GM18502 (cell line): ENCODE data around the gene HMCN2.

Experiments
- ATAC-seq: cut with Tn5 transposase; IDR thresholded peaks from one replicate; pipeline ENCODE4 v1.9.1; 2021; ENCODE audit warnings: mild to moderate bottlenecking; ENCODE audit not compliant: unreplicated experiment, poor library complexity

Gene HMCN2

GRCh38 chr9:130402645-130403440, 137.3 kb downstream of the HMCN2 start:
- ATAC-seq, result no peak

- no peak for ATAC-seq
Observed at GRCh38 chr9:130405657-130406257, 140.2 kb downstream of the HMCN2 start.

- no peak for ATAC-seq
Observed at GRCh38 chr9:130406278-130406895, 140.8 kb downstream of the HMCN2 start.

- ATAC-seq, result no peak
Observed at GRCh38 chr9:130407916-130408663, 142.5 kb downstream of the HMCN2 start.

- ATAC-seq, result no peak
Observed at GRCh38 chr9:130408669-130409068, 143.1 kb downstream of the HMCN2 start.

GRCh38 chr9:130409246-130409645, 143.7 kb downstream of the HMCN2 start:
- ATAC-seq, result no peak

GRCh38 chr9:130410443-130410842, 144.9 kb downstream of the HMCN2 start:
- ATAC-seq, result no peak

GRCh38 chr9:130411566-130411915, 146.0 kb downstream of the HMCN2 start:
- ATAC-seq, result no peak

GRCh38 chr9:130414081-130414731, 148.6 kb downstream of the HMCN2 start:
- ATAC-seq, result no peak

- ATAC-seq, result no peak
Observed at GRCh38 chr9:130414910-130415746, 149.6 kb downstream of the HMCN2 start.

GRCh38 chr9:130417602-130418001, 152.0 kb downstream of the HMCN2 start:
- ATAC-seq, result no peak

- ATAC-seq, result no peak
Observed at GRCh38 chr9:130418776-130419175, 153.2 kb downstream of the HMCN2 start.

GRCh38 chr9:130419521-130420035, 154.0 kb downstream of the HMCN2 start:
- ATAC-seq, result no peak

- no peak for ATAC-seq
Observed at GRCh38 chr9:130421154-130421801, 155.7 kb downstream of the HMCN2 start.

- no peak for ATAC-seq
Observed at GRCh38 chr9:130421802-130422276, 156.3 kb downstream of the HMCN2 start.

GRCh38 chr9:130422546-130422945, 157.0 kb downstream of the HMCN2 start:
- ATAC-seq, result no peak

GRCh38 chr9:130423272-130423671, 157.7 kb downstream of the HMCN2 start:
- no peak for ATAC-seq

GRCh38 chr9:130424595-130425454, 159.3 kb downstream of the HMCN2 start:
- no peak for ATAC-seq
